HEK293T (cell line): ENCODE measurements around the gene CCDC57.

Source experiments
- CTCF ChIA-PET: fragments of 350-600 bp; formaldehyde crosslinking; extraction: SDS; loops from one replicate; lab custom pipeline; 2021; ENCODE audit warnings: antibody characterized with exemption, inconsistent platforms; lab: Yijun Ruan, JAX
- POLR2A ChIA-PET: fragments of 350-600 bp; formaldehyde crosslinking; extraction: SDS; loops from one replicate; lab custom pipeline; 2020; ENCODE audit warnings: antibody characterized with exemption, inconsistent platforms; lab: Yijun Ruan, JAX
- DNase-seq: peaks from one replicate; pipeline ENCODE4 v3.0.0; 2012; ENCODE audit warnings: mixed read lengths; ENCODE audit errors: extremely low spot score
- ARNT ChIP-seq: fragments of 450-650 bp; IDR thresholded peaks from 2 replicates; pipeline ENCODE4 v1.6.1; 2017; ENCODE audit warnings: mild to moderate bottlenecking
- BHLHE40 ChIP-seq: fragments of 450-650 bp; IDR thresholded peaks from 2 replicates; pipeline ENCODE4 v1.6.1; 2016; ENCODE audit warnings: mild to moderate bottlenecking, moderate library complexity, borderline replicate concordance
- CTBP1 ChIP-seq: fragments of 450-650 bp; IDR thresholded peaks from 2 replicates; pipeline ENCODE4 v1.6.1; 2016; ENCODE audit warnings: borderline replicate concordance
- ELF4 ChIP-seq: fragments of 450-650 bp; IDR thresholded peaks from 2 replicates; pipeline ENCODE4 v1.6.1; 2017; ENCODE audit warnings: antibody characterized with exemption
- FOXA1 ChIP-seq: fragments of 450-650 bp; IDR thresholded peaks from 2 replicates; pipeline ENCODE4 v1.6.1; 2016; ENCODE audit warnings: mild to moderate bottlenecking
- FOXK2 ChIP-seq: fragments of 450-650 bp; IDR thresholded peaks from 2 replicates; pipeline ENCODE4 v1.6.1; 2016; ENCODE audit warnings: mild to moderate bottlenecking
- FOXM1 ChIP-seq: fragments of 450-650 bp; IDR thresholded peaks from 2 replicates; pipeline ENCODE4 v1.6.1; 2017; ENCODE audit warnings: mild to moderate bottlenecking, borderline replicate concordance
- HDGF ChIP-seq: fragments of 450-650 bp; IDR thresholded peaks from 2 replicates; pipeline ENCODE4 v1.6.1; 2017; ENCODE audit warnings: antibody characterized with exemption, borderline replicate concordance
- L3MBTL2 ChIP-seq: fragments of 450-650 bp; conservative IDR thresholded peaks from 2 replicates; pipeline ENCODE4 v1.6.1; 2016; ENCODE audit warnings: mild to moderate bottlenecking
- LEF1 ChIP-seq: fragments of 450-650 bp; IDR thresholded peaks from 2 replicates; pipeline ENCODE4 v1.6.1; 2017; ENCODE audit warnings: mild to moderate bottlenecking, borderline replicate concordance
- NFRKB ChIP-seq: fragments of 450-650 bp; IDR thresholded peaks from 2 replicates; pipeline ENCODE4 v1.6.1; 2016; ENCODE audit warnings: mild to moderate bottlenecking, moderate library complexity
- PKNOX1 ChIP-seq: fragments of 450-650 bp; IDR thresholded peaks from 2 replicates; pipeline ENCODE4 v1.6.1; 2016
- SP1 ChIP-seq: fragments of 450-650 bp; IDR thresholded peaks from 2 replicates; pipeline ENCODE4 v1.6.1; 2017
- SUZ12 ChIP-seq: fragments of 450-650 bp; IDR thresholded peaks from 2 replicates; pipeline ENCODE4 v1.6.1; 2016; ENCODE audit warnings: mild to moderate bottlenecking
- TARDBP ChIP-seq: fragments of 450-650 bp; IDR thresholded peaks from 2 replicates; pipeline ENCODE4 v1.6.1; 2016
- ZNF384 ChIP-seq: fragments of 450-650 bp; IDR thresholded peaks from 2 replicates; pipeline ENCODE4 v1.6.1; 2016

The CCDC57 gene

GRCh38 chr17:82249896-82250581, 37.4 kb upstream of the CCDC57 start:
- DNase-seq: no peak
- TF ChIP-seq SUZ12: no peak
- no peak for TF ChIP-seq BHLHE40
- TF ChIP-seq FOXK2: no peak
- TF ChIP-seq ELF4: no peak
- TF ChIP-seq TARDBP: no peak
- no peak for TF ChIP-seq FOXM1
- TF ChIP-seq NFRKB: no peak
- TF ChIP-seq SP1: no peak
- no peak for TF ChIP-seq L3MBTL2
- TF ChIP-seq ARNT: no peak
- TF ChIP-seq FOXA1: no peak
- no peak for TF ChIP-seq PKNOX1
- TF ChIP-seq LEF1: no peak
- ChIA-PET CTCF (no interaction called here), POLR2A (interaction anchor here (0.5 to 1.1 kb wide), 2 partner anchors 12 to 19 kb away, joined by 3 to 4 read pairs; no protein-coding TSS in a partner anchor)

- TF ChIP-seq ZNF384 (no peak), SP1 (no peak), FOXK2 (no peak), FOXM1 (no peak), ARNT (no peak), NFRKB (no peak)
- POLR2A ChIA-PET: no interaction called here
- CTCF ChIA-PET: no interaction called here
- DNase-seq: no peak
These were observed 36.4 kb upstream of the CCDC57 start for GRCh38 chr17:82248815-82249674.

- DNase-seq: no peak
- TF ChIP-seq HDGF (no peak), FOXK2 (no peak), ELF4 (no peak), NFRKB (no peak), CTBP1 (no peak), FOXM1 (no peak), PKNOX1 (no peak), ZNF384 (no peak), TARDBP (no peak), SP1 (no peak), LEF1 (no peak), L3MBTL2 (no peak), BHLHE40 (no peak), SUZ12 (no peak), ARNT (no peak), FOXA1 (no peak)
- ChIA-PET POLR2A (no interaction called here), CTCF (no interaction called here)
These were observed 35.4 kb upstream of the CCDC57 start for GRCh38 chr17:82247856-82248671.

GRCh38 chr17:82247182-82247823, 34.7 kb upstream of the CCDC57 start:
- POLR2A ChIA-PET: no interaction called here
- DNase-seq: no peak
- CTCF ChIA-PET: interaction anchor here (0.7 kb wide), 1 partner anchor 89 kb away, joined by 4 read pairs; no protein-coding TSS in a partner anchor
- no peak for TF ChIP-seq BHLHE40
- no peak for TF ChIP-seq ZNF384
- no peak for TF ChIP-seq SUZ12
- no peak for TF ChIP-seq ELF4
- no peak for TF ChIP-seq PKNOX1
- no peak for TF ChIP-seq FOXK2
- no peak for TF ChIP-seq HDGF
- no peak for TF ChIP-seq NFRKB
- no peak for TF ChIP-seq L3MBTL2
- no peak for TF ChIP-seq CTBP1
- TF ChIP-seq FOXM1: no peak
- TF ChIP-seq TARDBP: no peak
- TF ChIP-seq LEF1: no peak
- TF ChIP-seq ARNT: no peak
- TF ChIP-seq FOXA1: no peak
- TF ChIP-seq SP1: no peak
